H9 (cell line): ENCODE data around the gene TMEM132D. TPM values are rescaled to one million over a fixed set of nuclear protein-coding genes. Genes with fewer than 3 reads are reported as not detected.

ENCODE experiments used
- DNase-seq: peaks from one replicate; pipeline ENCODE4 v3.0.0-alpha.2; 2017
- H2AFZ ChIP-seq: one replicate; pipeline ENCODE4 v1.6.1; 2013; ENCODE audit warnings: mild to moderate bottlenecking, low read length, control low read depth, moderate library complexity
- H2AK5ac ChIP-seq: 2 replicates; pipeline ENCODE4 v1.6.1; 2013; ENCODE audit warnings: low read length, control low read depth, mixed read lengths; ENCODE audit not compliant: insufficient read length
- H2BK120ac ChIP-seq: one replicate; pipeline ENCODE4 v1.6.1; 2013; ENCODE audit warnings: low read depth, mild to moderate bottlenecking, low read length, control low read depth, inconsistent platforms; ENCODE audit not compliant: poor library complexity, severe bottlenecking
- H2BK12ac ChIP-seq: 2 replicates; pipeline ENCODE4 v1.6.1; 2013; ENCODE audit warnings: low read length, control low read depth, mixed read lengths, low read depth; ENCODE audit not compliant: insufficient read length
- H2BK15ac ChIP-seq: 2 replicates; pipeline ENCODE4 v1.6.1; 2013; ENCODE audit warnings: low read depth, low read length, control low read depth
- H2BK20ac ChIP-seq: one replicate; pipeline ENCODE4 v1.6.1; 2013; ENCODE audit warnings: low read depth, mild to moderate bottlenecking, low read length, control low read depth, inconsistent platforms; ENCODE audit not compliant: poor library complexity, severe bottlenecking
- H2BK5ac ChIP-seq: 2 replicates; pipeline ENCODE4 v1.6.1; 2013; ENCODE audit warnings: low read length, control low read depth, mixed read lengths; ENCODE audit not compliant: insufficient read length
- H3K14ac ChIP-seq: 2 replicates; pipeline ENCODE4 v1.6.1; 2013; ENCODE audit warnings: low read length, control low read depth; ENCODE audit not compliant: insufficient read depth
- H3K18ac ChIP-seq: 2 replicates; pipeline ENCODE4 v1.6.1; 2013; ENCODE audit warnings: low read depth, mild to moderate bottlenecking, mixed read lengths, low read length, control low read depth; ENCODE audit not compliant: insufficient read length
- H3K23ac ChIP-seq: 2 replicates; pipeline ENCODE4 v1.6.1; 2013; ENCODE audit warnings: low read length, control low read depth, mixed read lengths, low read depth; ENCODE audit not compliant: insufficient read length
- H3K23me2 ChIP-seq: 2 replicates; pipeline ENCODE4 v1.6.1; 2013; ENCODE audit warnings: low read depth, mild to moderate bottlenecking, mixed read lengths, low read length, control low read depth; ENCODE audit not compliant: insufficient read length, poor library complexity, severe bottlenecking
- H3K27ac ChIP-seq: 2 replicates; pipeline ENCODE4 v1.5.1; 2013; ENCODE audit warnings: low read length, control low read depth, mixed read lengths, low read depth; ENCODE audit not compliant: insufficient read length
- H3K27me3 ChIP-seq: 2 replicates; pipeline ENCODE4 v1.6.1; 2013; ENCODE audit warnings: low read length, control low read depth, inconsistent platforms; ENCODE audit not compliant: insufficient read depth
- H3K4ac ChIP-seq: 2 replicates; pipeline ENCODE4 v1.6.1; 2013; ENCODE audit warnings: low read depth, mild to moderate bottlenecking, control low read depth, inconsistent platforms, low read length, moderate library complexity
- H3K4me1 ChIP-seq: 2 replicates; pipeline ENCODE4 v1.6.1; 2013; ENCODE audit warnings: low read length, control low read depth, inconsistent platforms; ENCODE audit not compliant: insufficient read depth
- H3K4me2 ChIP-seq: 2 replicates; pipeline ENCODE4 v1.6.1; 2013; ENCODE audit warnings: low read length, control low read depth, mixed read lengths; ENCODE audit not compliant: insufficient read length, insufficient read depth
- H3K56ac ChIP-seq: 2 replicates; pipeline ENCODE4 v1.6.1; 2013; ENCODE audit warnings: low read depth, mild to moderate bottlenecking, mixed read lengths, low read length, control low read depth; ENCODE audit not compliant: insufficient read length
- H3K79me1 ChIP-seq: 2 replicates; pipeline ENCODE4 v1.6.1; 2013; ENCODE audit warnings: low read depth, mild to moderate bottlenecking, moderate library complexity, low read length, control low read depth, inconsistent platforms; ENCODE audit not compliant: insufficient read depth, poor library complexity, severe bottlenecking
- H3K79me2 ChIP-seq: 2 replicates; pipeline ENCODE4 v1.6.1; 2013; ENCODE audit warnings: low read length, control low read depth, inconsistent platforms; ENCODE audit not compliant: insufficient read depth
- H3K9ac ChIP-seq: 2 replicates; pipeline ENCODE4 v1.6.1; 2013; ENCODE audit warnings: low read length, control low read depth, mixed read lengths; ENCODE audit not compliant: insufficient read length; ENCODE audit errors: extremely low read depth
- H3K9me3 ChIP-seq: one replicate; pipeline ENCODE4 v1.6.1; 2013; ENCODE audit warnings: low read depth, low read length, inconsistent platforms; ENCODE audit not compliant: control insufficient read depth
- H3T11ph ChIP-seq: one replicate; pipeline ENCODE4 v1.6.1; 2013; ENCODE audit warnings: mild to moderate bottlenecking, low read length, control low read depth, inconsistent platforms
- H4K20me1 ChIP-seq: one replicate; pipeline ENCODE4 v1.6.1; 2013; ENCODE audit not compliant: control insufficient read depth, insufficient read length, insufficient read depth
- H4K5ac ChIP-seq: 2 replicates; pipeline ENCODE4 v1.6.1; 2013; ENCODE audit warnings: low read depth, mild to moderate bottlenecking, mixed read lengths, low read length, control low read depth; ENCODE audit not compliant: insufficient read length
- H4K8ac ChIP-seq: replicated peaks from 2 replicates; pipeline ENCODE4 v1.6.1; 2013; ENCODE audit warnings: low read length, control low read depth, mixed read lengths, low read depth; ENCODE audit not compliant: insufficient read length
- H4K91ac ChIP-seq: 2 replicates; pipeline ENCODE4 v1.6.1; 2013; ENCODE audit warnings: low read depth, mild to moderate bottlenecking, moderate library complexity, mixed read lengths, low read length, control low read depth; ENCODE audit not compliant: insufficient read length
- H3K27ac Mint-ChIP-seq, 3 experiments: 2 replicates in 2 of 3; 3 replicates in 1 of 3; pipeline ENCODE4 v1.8.0; 2020 to 2021; ENCODE audit warnings: mixed read lengths in 3 of 3, mild to moderate bottlenecking in 1 of 3, moderate library complexity in 1 of 3
- H3K27me3 Mint-ChIP-seq: 2 replicates; pipeline ENCODE4 v1.8.0; 2021; ENCODE audit warnings: low read depth, mild to moderate bottlenecking, moderate library complexity, mixed read lengths
- H3K36me3 Mint-ChIP-seq, 3 experiments: 2 replicates in 2 of 3; 3 replicates in 1 of 3; pipeline ENCODE4 v1.8.0; 2020 to 2021; ENCODE audit warnings: low read depth in 3 of 3, mixed read lengths in 3 of 3; ENCODE audit not compliant: insufficient read depth in 1 of 3
- H3K4me1 Mint-ChIP-seq, 2 experiments: 2 replicates each; pipeline ENCODE4 v1.8.0; 2020; ENCODE audit warnings: mixed read lengths in 2 of 2
- H3K4me3 Mint-ChIP-seq, 2 experiments: 2 replicates in 1 of 2; 3 replicates in 1 of 2; pipeline ENCODE4 v1.8.0; 2020 to 2021; ENCODE audit warnings: mild to moderate bottlenecking in 2 of 2, mixed read lengths in 2 of 2, moderate library complexity in 1 of 2
- H3K9me3 Mint-ChIP-seq, 2 experiments: 2 replicates in 1 of 2; 3 replicates in 1 of 2; pipeline ENCODE4 v1.8.0; 2020; ENCODE audit warnings: mild to moderate bottlenecking in 2 of 2, mixed read lengths in 2 of 2, moderate library complexity in 1 of 2
- WGBS: extraction: QIAGEN DNeasy Blood & Tissue Kit; methylation state at CpG from one replicate; pipeline ENCODE4 v1.1.7; 2013; ENCODE audit warnings: missing lambda C conversion rate, low lambda C conversion rate, mixed read lengths; ENCODE audit not compliant: insufficient read length; ENCODE audit errors: extremely low coverage; 5-methylcytosine and 5-hydroxymethylcytosine counted together
- total RNA-seq: library from RNA; stranded (reverse); gene quantifications from 2 replicates; pipeline ENCODE4 v1.2.1, GENCODE V29; 2021
- TF ChIP-seq, protein P1 (sequence below): fragments of 200-600 bp; sonication (generic); conservative IDR thresholded peaks from 3 replicates; pipeline ENCODE4 v1.8.0; 2021; ENCODE audit warnings: antibody characterized with exemption, mild to moderate bottlenecking

Gene TMEM132D
- total RNA-seq, 1 experiment from 2014 or later = 6.1 TPM

- Histone ChIP-seq H2BK15ac (no peak overlapping the region), H4K20me1 (no peaks in the 10 kb centered on the region), H4K91ac (no peak overlapping the region), H3K79me2 (no peaks in the 10 kb centered on the region), H2BK20ac (no peak overlapping the region), H3K79me1 (no peaks in the 10 kb centered on the region), H2BK5ac (no peak overlapping the region), H3K27ac (no peak overlapping the region), H3T11ph (no peak overlapping the region), H3K4me1 (no peaks in the 10 kb centered on the region; the same call in 1 of the 2 replicates), H2BK120ac (no peak overlapping the region), H3K23ac (no peak overlapping the region), H4K8ac (no peak overlapping the region), H3K56ac (no peak overlapping the region), H3K27me3 (no peaks in the 10 kb centered on the region), H3K4ac (no peak overlapping the region), H2AK5ac (no peak overlapping the region), H3K18ac (no peak overlapping the region), H3K9me3 (no peaks in the 10 kb centered on the region), H3K14ac (no peak overlapping the region), H2AFZ (no peak overlapping the region), H4K5ac (no peak overlapping the region), H2BK12ac (no peak overlapping the region), H3K23me2 (no peaks in the 10 kb centered on the region), H3K9ac (no peak overlapping the region), H3K4me2 (no peak overlapping the region)
- TF ChIP-seq, protein P1, sequence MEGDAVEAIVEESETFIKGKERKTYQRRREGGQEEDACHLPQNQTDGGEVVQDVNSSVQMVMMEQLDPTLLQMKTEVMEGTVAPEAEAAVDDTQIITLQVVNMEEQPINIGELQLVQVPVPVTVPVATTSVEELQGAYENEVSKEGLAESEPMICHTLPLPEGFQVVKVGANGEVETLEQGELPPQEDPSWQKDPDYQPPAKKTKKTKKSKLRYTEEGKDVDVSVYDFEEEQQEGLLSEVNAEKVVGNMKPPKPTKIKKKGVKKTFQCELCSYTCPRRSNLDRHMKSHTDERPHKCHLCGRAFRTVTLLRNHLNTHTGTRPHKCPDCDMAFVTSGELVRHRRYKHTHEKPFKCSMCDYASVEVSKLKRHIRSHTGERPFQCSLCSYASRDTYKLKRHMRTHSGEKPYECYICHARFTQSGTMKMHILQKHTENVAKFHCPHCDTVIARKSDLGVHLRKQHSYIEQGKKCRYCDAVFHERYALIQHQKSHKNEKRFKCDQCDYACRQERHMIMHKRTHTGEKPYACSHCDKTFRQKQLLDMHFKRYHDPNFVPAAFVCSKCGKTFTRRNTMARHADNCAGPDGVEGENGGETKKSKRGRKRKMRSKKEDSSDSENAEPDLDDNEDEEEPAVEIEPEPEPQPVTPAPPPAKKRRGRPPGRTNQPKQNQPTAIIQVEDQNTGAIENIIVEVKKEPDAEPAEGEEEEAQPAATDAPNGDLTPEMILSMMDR = no peak
- Mint-ChIP-seq H3K36me3 (peaks cover 1 to 13% (median 10%) of the 10 kb centered on the region in 3 experiments; a peak in 5 of 7 replicates), H3K27ac (no peak overlapping the region; a peak in 1 of 7 replicates), H3K9me3 (peaks cover 12% of the 10 kb centered on the region in 2 experiments), H3K4me1 (peaks cover 27 to 34% of the 10 kb centered on the region in 2 experiments), H3K4me3 (no peak overlapping the region), H3K27me3 (no peaks in the 10 kb centered on the region)
- DNase-seq = no peak
- no CpG with 5 or more reads among the region's 2 CpGs for WGBS
Measured at GRCh38 chr12:129201029-129201428, 702.8 kb downstream of the TMEM132D start.
